ENCODE results near the gene PSMD6. TPM values are rescaled to one million over a fixed set of nuclear protein-coding genes. Genes with fewer than 3 reads are reported as not detected.

The PSMD6 gene
- total and polyA plus RNA-seq, 4 donors: 59.1 to 78.9 (median 66.0) TPM

GRCh38 chr3:64002233-64002632, 21.1 kb downstream of the PSMD6 start:
- Histone ChIP-seq H3K4me1 (ENCODE audit: control insufficient read depth in 5 of 5, insufficient read depth in 5 of 5, low read length in 5 of 5) (peaks cover 0 to 11% (median 0%) of the 10 kb centered on the region in 5 donors), H3K36me3 (ENCODE audit: control insufficient read depth in 4 of 4, insufficient read depth in 4 of 4, low read length in 4 of 4) (peaks cover 17 to 52% (median 44%) of the 10 kb centered on the region in 4 donors), H3K27ac (ENCODE audit: low read depth in 1 of 2, low read length in 1 of 2) (no peak overlapping the region), H3K9ac (ENCODE audit: insufficient read depth in 1 of 2, low read length in 2 of 2) (peak overlapping the region in 1 of 2 donors; percentile 23), H3K9me3 (ENCODE audit: control insufficient read depth in 4 of 4, insufficient read depth in 3 of 4, low read length in 3 of 4) (no peaks in the 10 kb centered on the region), H3K27me3 (ENCODE audit: control insufficient read depth in 3 of 3, insufficient read depth in 3 of 3, low read length in 2 of 3) (no peaks in the 10 kb centered on the region), H3K4me3 (no peak overlapping the region)
- DNase-seq (no peak), ATAC-seq (ENCODE audit: insufficient read depth, low FRiP score) (no peak)
- WGBS, 2 donors: 80 to 99% methylated on average over 4 of the region's 4 CpGs
- no peak for TF ChIP-seq CTCF (IDR thresholded peaks at IDR 0.05; ENCODE audit: control extremely low read depth, extremely low read depth)

DNA sequence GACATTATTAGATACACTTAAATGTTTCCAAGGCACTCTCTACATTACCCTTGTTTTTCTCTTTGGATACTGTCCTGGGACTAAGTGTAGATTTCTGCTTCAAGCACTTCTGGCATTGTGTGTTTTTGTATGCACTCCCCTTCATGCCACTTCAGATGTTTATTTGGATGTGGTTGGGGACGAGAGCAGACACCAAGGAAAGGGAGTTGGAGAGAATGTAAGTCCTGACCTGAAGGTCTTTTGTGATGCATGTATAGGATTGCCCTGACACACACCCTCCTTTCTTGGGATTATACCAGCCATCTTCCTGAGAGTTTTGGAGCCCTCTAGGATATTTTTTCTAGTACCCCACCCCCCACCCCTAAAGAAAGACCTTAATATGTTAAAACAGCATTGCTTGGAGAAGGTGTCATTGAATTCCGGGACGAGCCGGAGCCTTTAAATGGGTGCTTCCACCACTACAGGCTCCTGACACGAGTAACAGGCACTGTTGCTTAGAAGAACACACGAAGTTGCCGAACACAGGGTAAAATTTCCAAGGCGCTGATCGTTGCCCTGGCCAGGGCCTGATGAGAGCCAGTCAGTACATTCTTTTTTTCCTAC, 22.7 kb downstream of the PSMD6 start:
- H3K36me3 ChIP-seq (ENCODE audit: control insufficient read depth in 4 of 4, insufficient read depth in 4 of 4, low read length in 4 of 4): peaks cover 15 to 50% (median 43%) of the 10 kb centered on the region in 4 donors
- H3K9ac ChIP-seq (ENCODE audit: insufficient read depth in 1 of 2, low read length in 2 of 2): no peak overlapping the region
- no peak for DNase-seq
- peaks cover 0 to 11% (median 0%) of the 10 kb centered on the region in 5 donors for H3K4me1 ChIP-seq (ENCODE audit: control insufficient read depth in 5 of 5, insufficient read depth in 5 of 5, low read length in 5 of 5)
- no peak overlapping the region for H3K27ac ChIP-seq (ENCODE audit: low read depth in 1 of 2, low read length in 1 of 2)
- H3K27me3 ChIP-seq (ENCODE audit: control insufficient read depth in 3 of 3, insufficient read depth in 3 of 3, low read length in 2 of 3): no peaks in the 10 kb centered on the region
- TF ChIP-seq CTCF (IDR thresholded peaks at IDR 0.05; ENCODE audit: control extremely low read depth, extremely low read depth): no peak
- H3K4me3 ChIP-seq: no peak overlapping the region
- WGBS, 2 donors: 85 to 87% methylated on average over 9 of the region's 9 CpGs
- no peak for ATAC-seq (ENCODE audit: insufficient read depth, low FRiP score)
- H3K9me3 ChIP-seq (ENCODE audit: control insufficient read depth in 4 of 4, insufficient read depth in 3 of 4, low read length in 3 of 4): no peaks in the 10 kb centered on the region

- Histone ChIP-seq H3K27me3 (ENCODE audit: control insufficient read depth in 3 of 3, insufficient read depth in 3 of 3, low read length in 2 of 3) (no peaks in the 10 kb centered on the region), H3K4me1 (ENCODE audit: control insufficient read depth in 5 of 5, insufficient read depth in 5 of 5, low read length in 5 of 5) (peaks cover 0 to 11% (median 0%) of the 10 kb centered on the region in 5 donors), H3K9ac (ENCODE audit: insufficient read depth in 1 of 2, low read length in 2 of 2) (no peak overlapping the region), H3K9me3 (ENCODE audit: control insufficient read depth in 4 of 4, insufficient read depth in 3 of 4, low read length in 3 of 4) (no peaks in the 10 kb centered on the region), H3K27ac (ENCODE audit: low read depth in 1 of 2, low read length in 1 of 2) (peak overlapping the region in 1 of 2 donors; percentile 29), H3K4me3 (no peak overlapping the region), H3K36me3 (ENCODE audit: control insufficient read depth in 4 of 4, insufficient read depth in 4 of 4, low read length in 4 of 4) (peaks cover 20 to 49% (median 35%) of the 10 kb centered on the region in 4 donors)
- WGBS, 2 donors: 75 to 87% methylated on average over 10 of the region's 10 CpGs
- DNase-seq (no peak), ATAC-seq (ENCODE audit: insufficient read depth, low FRiP score) (no peak)
- TF ChIP-seq CTCF (IDR thresholded peaks at IDR 0.05; ENCODE audit: control extremely low read depth, extremely low read depth): no peak
These were observed 24.2 kb downstream of the PSMD6 start for GRCh38 chr3:63998852-63999754.

Measured in lung (tissue), 12 donors.